GM12878 (cell line): Measurements from ENCODE around the gene LRP1. TPM values are rescaled to one million over a fixed set of nuclear protein-coding genes. Genes with fewer than 3 reads are reported as not detected.

Experiments
- ATAC-seq: fragments of 200-7000 bp; cut with Tn5 transposase; 3 replicates; pipeline ENCODE4 v1.9.1; 2020; ENCODE audit warnings: mild to moderate bottlenecking, moderate library complexity
- BruUV-seq: library from RNA; stranded (reverse); fragments of 400-500 nt; replicated peaks from 2 replicates; lab custom pipeline; 2021; lab: Mats Ljungman, UMichigan
- CTCF ChIA-PET: fragments of 300-600 bp; sonication (Branson Sonifier 250); formaldehyde crosslinking; extraction: SDS; loops from one replicate; lab custom pipeline; 2021; ENCODE audit warnings: inconsistent platforms; lab: Yijun Ruan, JAX
- POLR2A ChIA-PET: fragments of 350-600 bp; formaldehyde crosslinking; extraction: SDS; loops from one replicate; lab custom pipeline; 2021; ENCODE audit warnings: inconsistent platforms; lab: Charles Lee
- RAD21 ChIA-PET: fragments of 300-600 bp; sonication (Branson Sonifier 250); formaldehyde crosslinking; loops from one replicate; lab custom pipeline; 2023; ENCODE audit warnings: antibody characterized with exemption; ENCODE audit not compliant: unreplicated experiment; lab: Charles Lee
- SMC1A ChIA-PET: fragments of 300-600 bp; sonication (Branson Sonifier 250); formaldehyde crosslinking; loops from one replicate; lab custom pipeline; 2023; ENCODE audit not compliant: unreplicated experiment, uncharacterized antibody; lab: Charles Lee
- DNase-seq: peaks from one replicate; pipeline ENCODE4 v3.0.0-alpha.2; 2011; ENCODE audit warnings: low read depth, low spot score
- FAIRE-seq: peaks from 3 replicates; lab custom pipeline; 2011; peaks lifted over from hg19 to GRCh38; lab: Jason Lieb, UNC
- H2AFZ ChIP-seq: 2 replicates; pipeline ENCODE4 v1.6.0; 2011; ENCODE audit warnings: low read depth, low read length, control low read depth; ENCODE audit not compliant: control insufficient read depth
- H3K27ac ChIP-seq: 2 replicates; pipeline ENCODE4 v1.5.1; 2011; ENCODE audit warnings: control low read depth; ENCODE audit not compliant: control insufficient read depth, insufficient read depth
- H3K27me3 ChIP-seq, 2 experiments: replicated peaks in 1 of 2; 2 replicates each; pipeline versions ENCODE4 v1.6.0 to v1.6.1; 2011; ENCODE audit warnings: low read length in 1 of 2; ENCODE audit not compliant: control insufficient read depth in 2 of 2, insufficient read depth in 2 of 2
- H3K36me3 ChIP-seq, 2 experiments: 2 replicates each; pipeline ENCODE4 v1.5.1; 2011; ENCODE audit warnings: low read length in 1 of 2; ENCODE audit not compliant: control insufficient read depth in 2 of 2, insufficient read depth in 2 of 2
- H3K4me1 ChIP-seq: 2 replicates; pipeline ENCODE4 v1.6.1; 2011; ENCODE audit warnings: mild to moderate bottlenecking, low read length, moderate library complexity, mixed read lengths; ENCODE audit not compliant: control insufficient read depth, insufficient read depth
- H3K4me2 ChIP-seq: 2 replicates; pipeline ENCODE4 v1.6.0; 2011; ENCODE audit warnings: control low read depth; ENCODE audit not compliant: control insufficient read depth, insufficient read depth
- H3K4me3 ChIP-seq: fragments of 200-600 bp; sonication (generic); 2 replicates; pipeline ENCODE4 v1.5.1; 2016
- H3K79me2 ChIP-seq: 2 replicates; pipeline ENCODE4 v1.6.0; 2011; ENCODE audit warnings: low read length; ENCODE audit not compliant: control insufficient read depth, insufficient read depth
- H3K9ac ChIP-seq: 2 replicates; pipeline ENCODE4 v1.8.0; 2011; ENCODE audit warnings: low read length, control low read depth, mixed read lengths; ENCODE audit not compliant: control insufficient read depth, insufficient read depth
- H3K9me3 ChIP-seq: replicated peaks from 3 replicates; pipeline ENCODE4 v1.5.1; 2011; ENCODE audit warnings: mild to moderate bottlenecking, low read length; ENCODE audit not compliant: control insufficient read depth, insufficient read depth
- H4K20me1 ChIP-seq: 2 replicates; pipeline ENCODE4 v1.6.0; 2011; ENCODE audit not compliant: control insufficient read depth, insufficient read depth
- CBFB ChIP-seq: IDR thresholded peaks from 2 replicates; pipeline ENCODE4 v1.6.1; 2016; ENCODE audit warnings: antibody characterized with exemption, low read depth
- CREM ChIP-seq: IDR thresholded peaks from 2 replicates; pipeline ENCODE4 v1.6.1; 2014; ENCODE audit warnings: antibody characterized with exemption, low read depth
- HCFC1 ChIP-seq: fragments of 150-350 bp; IDR thresholded peaks from 2 replicates; pipeline ENCODE4 v1.6.1; 2014; ENCODE audit warnings: low read length
- IRF5 ChIP-seq: fragments of 450-650 bp; IDR thresholded peaks from 2 replicates; pipeline ENCODE4 v1.6.1; 2017; ENCODE audit warnings: borderline replicate concordance
- KLF5 ChIP-seq: fragments of 450-650 bp; IDR thresholded peaks from 2 replicates; pipeline ENCODE4 v1.6.1; 2014; ENCODE audit warnings: mild to moderate bottlenecking; ENCODE audit not compliant: partially characterized antibody
- NRF1 ChIP-seq: conservative IDR thresholded peaks from 2 replicates; pipeline ENCODE4 v1.6.1; 2011; ENCODE audit warnings: mild to moderate bottlenecking, low read depth, low read length, improper control_type of control experiment
- RELA ChIP-seq: fragments of 450-650 bp; IDR thresholded peaks from 2 replicates; pipeline ENCODE4 v1.8.0; 2014; ENCODE audit warnings: borderline replicate concordance; ENCODE audit not compliant: partially characterized antibody
- SPI1 ChIP-seq: IDR thresholded peaks from 2 replicates; pipeline ENCODE4 v1.6.1; 2011; ENCODE audit warnings: low read depth, mild to moderate bottlenecking, low read length, moderate library complexity, borderline replicate concordance; ENCODE audit not compliant: insufficient read depth
- TCF3 ChIP-seq: IDR thresholded peaks from 2 replicates; pipeline ENCODE4 v1.6.1; 2012; ENCODE audit warnings: low read depth, mild to moderate bottlenecking, low read length, borderline replicate concordance; ENCODE audit not compliant: insufficient read depth
- ZNF24 ChIP-seq: fragments of 450-650 bp; IDR thresholded peaks from 2 replicates; pipeline ENCODE4 v1.6.1; 2017; ENCODE audit warnings: antibody characterized with exemption, mild to moderate bottlenecking
- WGBS: methylation state at CpG from one replicate; pipeline ENCODE4 v1.1.6; 2016; ENCODE audit warnings: low lambda C conversion rate; ENCODE audit not compliant: insufficient replicate concordance, insufficient coverage; ENCODE audit errors: missing lambda C conversion rate; 5-methylcytosine and 5-hydroxymethylcytosine counted together
- in situ Hi-C: fragments of 300-500 bp; cut with MboI; formaldehyde crosslinking; loops from 9 replicates; pipeline ENCODE4 v1.14.3; 2018; ENCODE audit warnings: mixed read lengths
- intact Hi-C: fragments of 100-400 bp; cut with micrococcal nuclease; formaldehyde crosslinking; loops from one replicate; pipeline ENCODE4 v1.14.2; 2022; ENCODE audit not compliant: unreplicated experiment
- polyA plus RNA-seq, 11 experiments: library from polyadenylated mRNA; depleted of rRNA in 4 of 11; unstranded in 6 of 11; stranded (reverse) in 5 of 11; fragments of >200 nt; fragmentation: Nextera tagmentation in 4 of 11; fragmentation: Illumina TruSeq in 1 of 11; extraction: Ambion mirVana in 4 of 11; extraction: Trizol in 1 of 11; gene quantifications; 1 replicate in 1 of 11; 2 replicates in 10 of 11; pipeline versions ENCODE4 v1.2.1 to v1.2.3, GENCODE V29; 2011 to 2016; ENCODE audit warnings: inconsistent platforms in 2 of 11, missing spikeins in 2 of 11, low read depth in 1 of 11
- total RNA-seq, 4 experiments: library from RNA; depleted of rRNA in 3 of 4; stranded (reverse); fragments of >200 nt in 3 of 4; fragmentation: Illumina TruSeq in 1 of 4; extraction: Trizol in 1 of 4; gene quantifications; 2 replicates each; pipeline versions ENCODE4 v1.2.1 to v1.2.3, GENCODE V29; 2013 to 2021

Gene LRP1
- total and polyA plus RNA-seq, 10 of the 15 experiments (the other 5 are each of a cell fraction or from before 2014, with no cell fraction given): under 0.01 to 1.1 (median 0.20) TPM; not detected in 2

DNA sequence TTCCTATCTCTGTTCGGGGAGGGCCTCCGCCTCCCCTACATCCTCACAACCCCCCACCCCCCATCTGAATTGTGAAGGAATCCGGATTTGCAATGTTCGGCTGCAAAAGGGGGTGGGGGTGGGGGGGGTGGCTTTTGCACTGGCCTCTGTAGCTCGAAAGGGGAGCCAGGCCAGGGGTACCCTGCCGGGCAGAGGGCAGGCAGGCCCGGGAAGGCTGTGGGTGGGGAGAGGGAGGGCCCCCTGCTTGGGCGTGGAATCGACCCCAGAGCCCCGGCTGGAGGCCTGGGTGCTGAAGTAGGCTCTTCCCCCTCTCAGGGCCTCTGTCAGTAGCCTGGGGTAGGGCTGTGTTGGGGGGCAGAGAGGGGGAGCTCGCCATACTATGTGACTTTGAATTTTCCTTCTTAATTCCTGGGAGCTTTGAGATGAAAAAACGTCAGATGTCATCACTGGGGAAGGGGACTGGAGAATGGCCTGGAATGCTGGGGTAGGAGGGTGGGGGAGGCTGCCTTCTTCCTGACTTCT is 1.1 kb downstream of the LRP1 start:
- H3K4me1 ChIP-seq: peaks cover 9% of the 10 kb centered on the region; the same call in 1 of the 2 replicates
- 7% methylated on average over 11 of the region's 12 CpGs for WGBS
- RAD21 ChIA-PET: no interaction called here
- no peak overlapping the region for H3K27ac ChIP-seq
- H3K4me3 ChIP-seq: no peak overlapping the region
- H3K27me3 ChIP-seq: peaks cover 2 to 5% of the 10 kb centered on the region in 2 experiments
- DNase-seq (no peak), FAIRE-seq (no peak), ATAC-seq (no peak)
- no peaks in the 10 kb centered on the region for H3K79me2 ChIP-seq
- CTCF ChIA-PET: no interaction called here
- no peak overlapping the region for H2AFZ ChIP-seq
- no peak overlapping the region for H3K4me2 ChIP-seq
- POLR2A ChIA-PET: interaction anchor here (1.2 kb wide), 1 partner anchor 16 kb away, joined by 3 read pairs; no protein-coding TSS in a partner anchor
- no peaks in the 10 kb centered on the region for H3K36me3 ChIP-seq
- in situ Hi-C loops: no loop called here
- TF ChIP-seq SPI1 (no peak), NRF1 (no peak), CBFB (no peak), CREM (no peak), ZNF24 (no peak), TCF3 (no peak), KLF5 (no peak), RELA (no peak), HCFC1 (no peak), IRF5 (no peak)
- SMC1A ChIA-PET: no interaction called here
- BruUV-seq: no TSS peak
- H3K9me3 ChIP-seq: no peaks in the 10 kb centered on the region
- intact Hi-C loops: no loop called here
- no peak overlapping the region for H3K9ac ChIP-seq
- H4K20me1 ChIP-seq: no peaks in the 10 kb centered on the region
